Fibroblast of lung (primary cell): ENCODE data around the gene KIZ.

Experiments
- CTCF ChIP-seq, 2 donors: IDR thresholded peaks in 1 of 2; conservative IDR thresholded peaks in 1 of 2; 1 replicate in 1 of 2; 2 replicates in 1 of 2; pipeline ENCODE4 v1.5.1; 2011 to 2012; ENCODE audit warnings: low read length in 2 of 2, control low read depth in 1 of 2, inconsistent platforms in 1 of 2, low read depth in 1 of 2, mild to moderate bottlenecking in 1 of 2
- EZH2 ChIP-seq: IDR thresholded peaks from 2 replicates; pipeline ENCODE4 v1.5.1; 2012; ENCODE audit warnings: low read length, control low read depth, mild to moderate bottlenecking; ENCODE audit errors: missing control alignments

GRCh38 chr20:21143194-21143890 is 17.5 kb downstream of the KIZ start:
- TF ChIP-seq CTCF (conservative IDR thresholded peaks at IDR 0.05 in 1 of 2, IDR thresholded peaks at IDR 0.05 in 1 of 2; ENCODE audit: low read depth in 1 of 2, low read length in 2 of 2) = no peak
- TF ChIP-seq EZH2 = no peak
